Measurements from ENCODE around the gene ERLIN1. TPM values are rescaled to one million over a fixed set of nuclear protein-coding genes. Genes with fewer than 3 reads are reported as not detected.

Gene ERLIN1
- total and polyA plus RNA-seq, 10 of the 15 experiments (the other 5 are each of a cell fraction or from before 2014, with no cell fraction given), result 4.9 to 21.7 (median 13.0) TPM

- TF ChIP-seq E4F1 (IDR thresholded peaks at IDR 0.05; ENCODE audit: borderline replicate concordance, partially characterized antibody) (no peak), ELK1 (IDR thresholded peaks at IDR 0.05; ENCODE audit: low read depth, low read length) (no peak), BACH1 (IDR thresholded peaks at IDR 0.05; ENCODE audit: borderline replicate concordance) (no peak), HDGF (IDR thresholded peaks at IDR 0.05) (no peak), NFYB (IDR thresholded peaks at IDR 0.05; ENCODE audit: insufficient read depth, low read depth, low read length) (no peak), HCFC1 (IDR thresholded peaks at IDR 0.05; ENCODE audit: low read length) (no peak), POLR2AphosphoS5 (IDR thresholded peaks at IDR 0.05; ENCODE audit: low read length) (no peak)
These were observed 66.1 kb downstream of the ERLIN1 start (continued) for GRCh38 chr10:100119726-100120125.

GRCh38 chr10:100114976-100115770 is 70.7 kb downstream of the ERLIN1 start:
- DNase-seq (ENCODE audit: low read depth, low spot score) (no peak), FAIRE-seq (no peak), ATAC-seq (no peak)
- H3K4me1 ChIP-seq (ENCODE audit: control insufficient read depth, insufficient read depth, low read length), result no peaks in the 10 kb centered on the region
- POLR2A ChIA-PET, result interaction anchor here (0.6 kb wide), 2 partner anchors 31 to 64 kb away, joined by 3 to 7 read pairs; no protein-coding TSS in a partner anchor
- SMC1A ChIA-PET (ENCODE audit: uncharacterized antibody, unreplicated experiment), result no interaction called here
- RAD21 ChIA-PET (ENCODE audit: unreplicated experiment), result interaction anchor here (0.7 kb wide), 1 partner anchor 637 kb away, joined by 4 read pairs; no protein-coding TSS in a partner anchor
- no peak overlapping the region for H3K9ac ChIP-seq (ENCODE audit: control insufficient read depth, insufficient read depth, low read length)
- in situ Hi-C loops (cut with MboI) (no loop called here), intact Hi-C loops (cut with micrococcal nuclease; ENCODE audit: unreplicated experiment) (no loop called here)
- BruUV-seq (replicated peaks), result no TSS peak
- no peak overlapping the region for H3K4me2 ChIP-seq (ENCODE audit: control insufficient read depth, insufficient read depth)
- H2AFZ ChIP-seq (ENCODE audit: control insufficient read depth, low read depth, low read length), result no peak overlapping the region
- no peak overlapping the region for H3K4me3 ChIP-seq
- H3K27ac ChIP-seq (ENCODE audit: control insufficient read depth, insufficient read depth), result no peak overlapping the region
- no peaks in the 10 kb centered on the region for H3K36me3 ChIP-seq (ENCODE audit: control insufficient read depth in 2 of 2, insufficient read depth in 2 of 2, low read length in 1 of 2)
- H3K79me2 ChIP-seq (ENCODE audit: control insufficient read depth, insufficient read depth, low read length), result no peaks in the 10 kb centered on the region
- no peaks in the 10 kb centered on the region for H4K20me1 ChIP-seq (ENCODE audit: control insufficient read depth, insufficient read depth)
- WGBS (ENCODE audit: insufficient coverage, insufficient replicate concordance, low lambda C conversion rate, missing lambda C conversion rate), result 82% methylated on average over 40 of the region's 51 CpGs
- CTCF ChIA-PET, result no interaction called here
- no peaks in the 10 kb centered on the region for H3K27me3 ChIP-seq (replicated peaks in 1 of 2; ENCODE audit: control insufficient read depth in 2 of 2, insufficient read depth in 2 of 2, low read length in 1 of 2)
- no peaks in the 10 kb centered on the region for H3K9me3 ChIP-seq (replicated peaks; ENCODE audit: control insufficient read depth, insufficient read depth, low read length)
- TF ChIP-seq SMARCA5 (IDR thresholded peaks at IDR 0.05), result no peak
- TF ChIP-seq TCF12 (IDR thresholded peaks at IDR 0.05; ENCODE audit: low read depth, low read length), result no peak
- TF ChIP-seq CBX5 (IDR thresholded peaks at IDR 0.05; ENCODE audit: low read depth), result no peak
- no peak for TF ChIP-seq RELB (IDR thresholded peaks at IDR 0.05; ENCODE audit: low read depth)
- no peak for TF ChIP-seq RCOR1 (conservative IDR thresholded peaks at IDR 0.05; ENCODE audit: low read depth, low read length)
- no peak for TF ChIP-seq TAF1 (IDR thresholded peaks at IDR 0.05; ENCODE audit: borderline replicate concordance, low read depth, low read length)
- TF ChIP-seq SIX5 (IDR thresholded peaks at IDR 0.05; ENCODE audit: low read depth, low read length, severe bottlenecking), result no peak
- TF ChIP-seq USF1 (IDR thresholded peaks at IDR 0.05; ENCODE audit: borderline replicate concordance, extremely low read length, insufficient read depth, low read depth, low read length), result no peak
- TF ChIP-seq GATAD2B (conservative IDR thresholded peaks at IDR 0.05; ENCODE audit: low read depth), result no peak
- TF ChIP-seq SRF (IDR thresholded peaks at IDR 0.05; ENCODE audit: low read depth in 2 of 2, low read length in 2 of 2), result no peak
